GM12892 (cell line): ENCODE data around the gene OR5AP2.

Experiments
- POLR2A ChIP-seq: IDR thresholded peaks from 2 replicates; pipeline ENCODE4 v1.6.1; 2011; ENCODE audit warnings: low read depth, low read length, control low read depth
- POLR2AphosphoS5 ChIP-seq: IDR thresholded peaks from 2 replicates; pipeline ENCODE4 v1.6.1; 2011; ENCODE audit warnings: low read depth, low read length, control low read depth

DNA sequence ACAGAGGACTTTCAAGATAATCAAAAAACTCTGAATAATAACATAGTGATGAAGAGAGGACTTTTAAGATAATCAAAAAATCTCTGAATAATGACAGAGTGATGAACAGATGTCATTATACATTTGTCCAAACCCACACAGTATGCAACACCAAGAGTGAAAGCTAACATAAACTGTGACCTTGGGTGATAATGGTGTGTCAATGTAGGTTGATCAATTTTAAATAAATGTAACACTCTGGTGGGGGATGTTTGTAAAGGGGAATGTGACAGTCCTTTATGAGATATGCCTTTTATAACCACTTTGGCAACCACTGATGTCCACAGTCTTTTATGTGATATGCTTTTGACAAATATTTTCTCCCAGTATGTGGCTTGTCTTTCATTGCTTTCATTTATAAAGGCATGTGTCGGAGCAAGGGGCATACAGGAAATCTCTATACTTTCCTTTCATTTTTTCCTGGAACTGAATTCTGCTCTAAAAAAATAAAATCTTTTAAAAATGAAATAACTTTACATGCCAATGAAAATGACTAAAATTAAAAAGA lies 46.4 kb upstream of the OR5AP2 start:
- no peak for TF ChIP-seq POLR2AphosphoS5
- no peak for TF ChIP-seq POLR2A
